OCI-LY7 (cell line): ENCODE measurements around the gene TP73. TPM values are rescaled to one million over a fixed set of nuclear protein-coding genes. Genes with fewer than 3 reads are reported as not detected.
A peak's percentile ranks its signal among the peaks of the same experiment; 100 is the strongest.

Experiments used
- BruUV-seq: library from RNA; stranded (reverse); fragments of 400-500 nt; replicated peaks from 2 replicates; lab custom pipeline; 2021; lab: Mats Ljungman, UMichigan
- CTCF ChIA-PET: fragments of 300-600 bp; sonication (Branson Sonifier 250); formaldehyde crosslinking; loops from one replicate; lab custom pipeline; 2022; ENCODE audit warnings: antibody characterized with exemption; ENCODE audit not compliant: unreplicated experiment; lab: Charles Lee
- POLR2A ChIA-PET: fragments of 300-600 bp; sonication (Branson Sonifier 250); formaldehyde crosslinking; loops from one replicate; lab custom pipeline; 2022; ENCODE audit warnings: antibody characterized with exemption; lab: Charles Lee
- DNase-seq: peaks from one replicate; pipeline ENCODE4 v3.0.0-alpha.2; 2015; ENCODE audit warnings: low spot score
- H2AFZ ChIP-seq: fragments of 200-600 bp; sonication (generic), shearing (Covaris generic); 2 replicates; pipeline ENCODE4 v1.6.1; 2014; ENCODE audit warnings: mild to moderate bottlenecking, antibody characterized with exemption, low read length, moderate library complexity
- H3K27ac ChIP-seq: fragments of 200-600 bp; sonication (generic); 2 replicates; pipeline ENCODE4 v1.5.1; 2014; ENCODE audit warnings: mixed run types, low read depth, mild to moderate bottlenecking, moderate library complexity, low read length, inconsistent platforms; ENCODE audit not compliant: poor library complexity, severe bottlenecking
- H3K36me3 ChIP-seq: fragments of 200-600 bp; sonication (generic); 2 replicates; pipeline ENCODE4 v1.6.1; 2014; ENCODE audit warnings: mild to moderate bottlenecking, antibody characterized with exemption, low read length, moderate library complexity, mixed read lengths; ENCODE audit not compliant: insufficient read depth
- H3K4me1 ChIP-seq: fragments of 200-600 bp; sonication (generic); 2 replicates; pipeline ENCODE4 v1.5.1; 2014; ENCODE audit warnings: mild to moderate bottlenecking, low read length; ENCODE audit not compliant: insufficient read depth, poor library complexity, severe bottlenecking
- H3K4me2 ChIP-seq: fragments of 200-600 bp; sonication (generic); 2 replicates; pipeline ENCODE4 v1.6.1; 2014; ENCODE audit warnings: mild to moderate bottlenecking, low read length
- H3K4me3 ChIP-seq: fragments of 200-600 bp; sonication (generic); 2 replicates; pipeline ENCODE4 v1.5.1; 2014; ENCODE audit warnings: mild to moderate bottlenecking, low read depth, low read length; ENCODE audit not compliant: poor library complexity, severe bottlenecking
- H3K79me2 ChIP-seq: fragments of 200-600 bp; sonication (generic); 2 replicates; pipeline ENCODE4 v1.6.1; 2016; ENCODE audit warnings: low read depth, mild to moderate bottlenecking, low read length, moderate library complexity, mixed read lengths; ENCODE audit not compliant: insufficient read depth
- H3K9me2 ChIP-seq: fragments of 200-600 bp; sonication (generic); 2 replicates; pipeline ENCODE4 v1.6.1; 2016; ENCODE audit warnings: mild to moderate bottlenecking, low read length, mixed read lengths; ENCODE audit not compliant: insufficient read depth
- H3K9me3 ChIP-seq: fragments of 200-600 bp; sonication (generic); 2 replicates; pipeline ENCODE4 v1.6.1; 2014; ENCODE audit warnings: mild to moderate bottlenecking, mixed run types, low read length, mixed read lengths
- H4K20me1 ChIP-seq: fragments of 200-600 bp; sonication (generic); 2 replicates; pipeline ENCODE4 v1.6.1; 2014; ENCODE audit warnings: mild to moderate bottlenecking, antibody characterized with exemption, low read length, moderate library complexity, mixed read lengths; ENCODE audit not compliant: insufficient read depth
- CTCF ChIP-seq: fragments of 200-600 bp; sonication (generic); conservative IDR thresholded peaks from 2 replicates; pipeline ENCODE4 v1.5.1; 2014; ENCODE audit warnings: mild to moderate bottlenecking, antibody characterized with exemption, low read length, moderate library complexity, mixed read lengths
- EZH2phosphoT487 ChIP-seq: fragments of 200-600 bp; sonication (generic); IDR thresholded peaks from 2 replicates; pipeline ENCODE4 v1.6.1; 2018; ENCODE audit warnings: low read depth, borderline replicate concordance, mild to moderate bottlenecking, mixed run types, antibody characterized with exemption, low read length, moderate library complexity, mixed read lengths
- intact Hi-C: fragments of 100-400 bp; cut with micrococcal nuclease; formaldehyde crosslinking; loops from one replicate; pipeline ENCODE4 v1.10.0; 2022; ENCODE audit not compliant: unreplicated experiment
- total RNA-seq, 2 experiments: library from RNA; depleted of rRNA in 1 of 2; stranded (reverse); fragments of >200 nt in 1 of 2; shearing (Covaris generic) in 1 of 2; gene quantifications; 2 replicates each; pipeline ENCODE4 v1.2.3, GENCODE V29; 2014 to 2022

TP73 gene
- total RNA-seq, 2 experiments from 2014 or later = 0.48 TPM; not detected in 1

GRCh38 chr1:3672971-3673361, 20.6 kb downstream of the TP73 start:
- Histone ChIP-seq H3K79me2 (no peaks in the 10 kb centered on the region), H3K4me1 (peaks cover 24% of the 10 kb centered on the region), H4K20me1 (no peaks in the 10 kb centered on the region), H3K9me2 (no peaks in the 10 kb centered on the region), H3K36me3 (no peaks in the 10 kb centered on the region), H3K27ac (no peak overlapping the region), H3K9me3 (no peaks in the 10 kb centered on the region), H3K4me3 (peak overlapping the region; percentile 39), H2AFZ (peak overlapping the region; percentile 28; the same call in 1 of the 2 replicates), H3K4me2 (peak overlapping the region; percentile 50; the same call in 1 of the 2 replicates)
- POLR2A ChIA-PET = no interaction called here
- TF ChIP-seq CTCF = no peak
- TF ChIP-seq EZH2phosphoT487 = no peak
- BruUV-seq = no TSS peak
- no peak for DNase-seq
- CTCF ChIA-PET = no interaction called here
- intact Hi-C loops = no loop called here

DNA sequence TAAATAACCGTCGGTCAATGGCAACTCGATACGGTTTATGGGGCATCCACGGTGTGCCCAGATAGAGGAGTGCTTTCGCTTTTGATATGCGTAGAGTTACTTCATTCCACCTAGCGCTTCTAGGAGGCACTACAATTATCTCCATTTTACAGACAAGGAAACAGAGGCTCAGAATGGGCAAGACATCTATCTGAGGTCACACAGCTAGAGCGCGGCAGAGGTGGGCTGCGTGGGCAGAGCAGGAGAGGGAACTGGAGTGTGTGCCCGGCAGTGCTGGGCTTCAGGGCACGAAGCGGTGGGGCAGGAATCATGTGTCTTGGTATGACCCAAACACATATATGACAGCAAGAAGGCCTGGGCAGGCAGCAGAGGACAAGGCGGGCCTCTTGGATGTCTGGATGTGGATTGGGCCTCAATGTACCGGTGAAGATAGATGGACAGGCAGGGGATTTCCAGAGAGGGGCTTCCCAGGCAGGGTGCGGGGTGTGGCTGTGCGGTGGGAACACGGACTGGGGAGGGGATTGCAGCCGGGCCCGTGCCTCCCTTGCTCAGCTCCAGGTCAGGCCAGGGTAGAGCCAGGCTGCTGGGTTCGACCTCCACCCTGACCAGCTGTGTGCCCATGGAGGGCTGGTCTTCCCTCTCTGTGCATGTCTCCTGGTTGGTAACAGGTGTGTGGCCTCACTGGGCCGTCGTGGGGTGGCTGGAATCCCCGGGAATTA, 21.2 kb downstream of the TP73 start:
- H2AFZ ChIP-seq = peak overlapping the region; percentile 28; the same call in 1 of the 2 replicates
- BruUV-seq = no TSS peak
- no peaks in the 10 kb centered on the region for H3K9me2 ChIP-seq
- H3K79me2 ChIP-seq = no peaks in the 10 kb centered on the region
- peak overlapping the region; percentile 50; the same call in 1 of the 2 replicates for H3K4me2 ChIP-seq
- H3K4me1 ChIP-seq = peaks cover 24% of the 10 kb centered on the region
- ChIA-PET CTCF (no interaction called here), POLR2A (no interaction called here)
- no peaks in the 10 kb centered on the region for H4K20me1 ChIP-seq
- intact Hi-C loops = no loop called here
- TF ChIP-seq EZH2phosphoT487 (no peak), CTCF (peak; percentile 42)
- H3K36me3 ChIP-seq = no peaks in the 10 kb centered on the region
- no peak overlapping the region for H3K27ac ChIP-seq
- H3K9me3 ChIP-seq = no peaks in the 10 kb centered on the region
- peak overlapping the region; percentile 39 for H3K4me3 ChIP-seq
- peak; percentile 25 for DNase-seq
